ENCODE results near the gene SEC63.

Gene SEC63

GRCh38 chr6:107991772-107992550 lies 34.0 kb upstream of the SEC63 start:
- TF ChIP-seq, protein P1, sequence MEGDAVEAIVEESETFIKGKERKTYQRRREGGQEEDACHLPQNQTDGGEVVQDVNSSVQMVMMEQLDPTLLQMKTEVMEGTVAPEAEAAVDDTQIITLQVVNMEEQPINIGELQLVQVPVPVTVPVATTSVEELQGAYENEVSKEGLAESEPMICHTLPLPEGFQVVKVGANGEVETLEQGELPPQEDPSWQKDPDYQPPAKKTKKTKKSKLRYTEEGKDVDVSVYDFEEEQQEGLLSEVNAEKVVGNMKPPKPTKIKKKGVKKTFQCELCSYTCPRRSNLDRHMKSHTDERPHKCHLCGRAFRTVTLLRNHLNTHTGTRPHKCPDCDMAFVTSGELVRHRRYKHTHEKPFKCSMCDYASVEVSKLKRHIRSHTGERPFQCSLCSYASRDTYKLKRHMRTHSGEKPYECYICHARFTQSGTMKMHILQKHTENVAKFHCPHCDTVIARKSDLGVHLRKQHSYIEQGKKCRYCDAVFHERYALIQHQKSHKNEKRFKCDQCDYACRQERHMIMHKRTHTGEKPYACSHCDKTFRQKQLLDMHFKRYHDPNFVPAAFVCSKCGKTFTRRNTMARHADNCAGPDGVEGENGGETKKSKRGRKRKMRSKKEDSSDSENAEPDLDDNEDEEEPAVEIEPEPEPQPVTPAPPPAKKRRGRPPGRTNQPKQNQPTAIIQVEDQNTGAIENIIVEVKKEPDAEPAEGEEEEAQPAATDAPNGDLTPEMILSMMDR (IDR thresholded peaks at IDR 0.05) = no peak

DNA sequence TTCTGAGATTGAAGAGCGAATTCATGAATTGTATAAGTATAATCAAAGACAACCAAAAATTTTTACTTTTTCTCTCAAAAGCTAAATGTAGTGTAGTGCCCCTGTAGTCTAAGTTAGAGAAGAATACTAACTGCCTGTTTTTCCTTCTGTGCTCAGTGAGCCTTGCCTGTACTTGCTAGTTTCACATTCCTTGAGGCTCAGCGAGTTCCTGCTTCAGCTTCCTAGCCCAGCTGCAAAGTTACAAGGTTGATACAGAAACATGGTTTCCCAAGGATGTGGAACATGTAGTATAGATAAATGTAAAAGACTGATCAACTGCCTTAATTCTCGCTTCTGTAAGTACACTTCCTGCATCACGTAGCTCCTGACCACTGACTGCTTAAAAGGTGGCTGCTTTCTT lies 33.1 kb upstream of the SEC63 start:
- TF ChIP-seq, protein P1 (IDR thresholded peaks at IDR 0.05) = no peak

- TF ChIP-seq, protein P1 (IDR thresholded peaks at IDR 0.05) = no peak
Measured at GRCh38 chr6:107989166-107990094, 31.4 kb upstream of the SEC63 start.

DNA sequence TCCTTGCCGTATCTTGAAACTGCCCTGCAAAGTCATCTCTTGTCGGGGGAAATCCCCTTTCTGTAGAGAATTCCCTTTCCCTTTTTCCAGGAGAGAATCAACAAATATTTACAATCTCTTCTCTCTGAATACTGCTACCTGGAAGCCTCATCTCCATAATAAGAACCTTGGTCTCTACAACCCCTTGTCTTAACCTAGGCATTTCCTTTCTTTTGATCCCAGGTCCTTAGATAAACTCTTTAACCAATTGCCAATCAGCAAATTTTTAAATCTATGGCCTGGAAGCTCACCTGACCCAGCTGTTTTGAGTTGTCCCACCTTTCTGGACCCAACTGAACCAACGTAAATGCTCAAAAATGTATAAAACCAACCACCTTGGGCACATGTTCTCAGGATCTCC lies 30.6 kb upstream of the SEC63 start:
- TF ChIP-seq, protein P1 (IDR thresholded peaks at IDR 0.05) = no peak

GRCh38 chr6:107987805-107988204 lies 29.8 kb upstream of the SEC63 start:
- TF ChIP-seq, protein P1 (IDR thresholded peaks at IDR 0.05) = no peak

GRCh38 chr6:107985701-107986100 lies 27.7 kb upstream of the SEC63 start:
- TF ChIP-seq, protein P1 (IDR thresholded peaks at IDR 0.05) = no peak

- TF ChIP-seq, protein P1 (IDR thresholded peaks at IDR 0.05) = no peak
Measured at GRCh38 chr6:107983811-107984210, 25.8 kb upstream of the SEC63 start.
